Measurements from ENCODE around the gene MTM1.

GRCh38 chrX:150530821-150531220 lies 37.6 kb upstream of the MTM1 start:
- TF ChIP-seq CTCF (conservative IDR thresholded peaks at IDR 0.05) (no peak), EZH2 (IDR thresholded peaks at IDR 0.05; ENCODE audit: low read depth) (no peak)

All from PC-9 (cell line).